ENCODE data around the gene SMARCA2.

Gene SMARCA2

DNA sequence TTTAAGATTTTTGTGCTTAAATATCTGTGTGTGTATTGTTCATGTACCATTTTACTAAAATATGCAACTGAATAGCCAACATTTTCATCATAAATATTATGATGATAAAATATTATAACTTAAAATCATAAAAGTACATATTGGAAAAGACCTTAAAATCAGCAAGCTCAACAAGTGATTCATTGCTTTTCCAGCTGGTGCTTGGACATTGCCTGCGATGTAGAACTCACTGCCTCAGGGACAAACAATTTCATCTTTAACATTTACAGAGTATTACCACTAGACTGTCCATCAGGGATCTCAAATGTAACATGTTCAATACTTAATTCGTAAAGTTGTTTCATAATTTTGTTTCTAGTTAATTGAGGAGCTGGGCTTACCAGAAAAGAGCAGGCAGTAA lies 17.5 kb upstream of the SMARCA2 start:
- TF ChIP-seq, protein P1, sequence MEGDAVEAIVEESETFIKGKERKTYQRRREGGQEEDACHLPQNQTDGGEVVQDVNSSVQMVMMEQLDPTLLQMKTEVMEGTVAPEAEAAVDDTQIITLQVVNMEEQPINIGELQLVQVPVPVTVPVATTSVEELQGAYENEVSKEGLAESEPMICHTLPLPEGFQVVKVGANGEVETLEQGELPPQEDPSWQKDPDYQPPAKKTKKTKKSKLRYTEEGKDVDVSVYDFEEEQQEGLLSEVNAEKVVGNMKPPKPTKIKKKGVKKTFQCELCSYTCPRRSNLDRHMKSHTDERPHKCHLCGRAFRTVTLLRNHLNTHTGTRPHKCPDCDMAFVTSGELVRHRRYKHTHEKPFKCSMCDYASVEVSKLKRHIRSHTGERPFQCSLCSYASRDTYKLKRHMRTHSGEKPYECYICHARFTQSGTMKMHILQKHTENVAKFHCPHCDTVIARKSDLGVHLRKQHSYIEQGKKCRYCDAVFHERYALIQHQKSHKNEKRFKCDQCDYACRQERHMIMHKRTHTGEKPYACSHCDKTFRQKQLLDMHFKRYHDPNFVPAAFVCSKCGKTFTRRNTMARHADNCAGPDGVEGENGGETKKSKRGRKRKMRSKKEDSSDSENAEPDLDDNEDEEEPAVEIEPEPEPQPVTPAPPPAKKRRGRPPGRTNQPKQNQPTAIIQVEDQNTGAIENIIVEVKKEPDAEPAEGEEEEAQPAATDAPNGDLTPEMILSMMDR (IDR thresholded peaks at IDR 0.05), result no peak

DNA sequence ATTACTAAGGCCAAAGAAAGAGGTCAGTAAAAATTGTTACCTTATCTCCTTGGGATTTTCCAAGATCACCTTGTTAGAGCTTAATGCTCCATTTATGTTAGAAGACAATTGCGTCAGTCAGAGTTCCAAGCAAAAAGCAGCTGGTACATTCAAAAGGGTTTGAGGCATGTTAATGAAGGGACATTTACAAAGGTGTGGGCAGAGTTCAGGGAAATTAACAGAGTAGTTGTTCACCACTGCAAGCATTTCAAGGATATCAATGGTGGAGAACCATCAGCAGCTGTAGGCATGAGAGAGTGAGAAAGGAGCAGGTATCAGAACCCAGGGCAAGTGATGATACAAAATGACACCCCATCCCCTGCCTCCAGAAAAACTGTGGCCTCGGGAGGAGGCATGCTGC lies 17.0 kb upstream of the SMARCA2 start:
- TF ChIP-seq, protein P1 (IDR thresholded peaks at IDR 0.05), result no peak

DNA sequence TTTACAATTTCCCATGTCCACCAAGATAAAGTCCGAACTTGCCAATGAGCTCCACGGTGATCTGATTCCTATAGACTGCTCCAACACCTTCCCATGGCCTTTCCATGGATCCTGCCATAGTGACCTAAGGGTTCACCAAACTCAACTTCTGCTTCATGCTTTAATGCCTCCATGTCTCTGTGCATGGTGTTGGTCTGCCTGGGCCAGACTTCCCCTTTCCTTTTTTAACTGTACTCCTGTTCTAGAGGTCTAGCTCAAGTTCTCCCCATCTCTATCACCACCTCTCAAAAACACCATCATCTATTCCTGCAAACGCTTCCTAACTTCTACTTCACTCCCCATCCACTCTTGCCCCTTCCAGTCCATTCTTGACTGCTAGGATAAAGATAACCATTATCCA lies 14.8 kb upstream of the SMARCA2 start:
- TF ChIP-seq, protein P1 (IDR thresholded peaks at IDR 0.05), result no peak

DNA sequence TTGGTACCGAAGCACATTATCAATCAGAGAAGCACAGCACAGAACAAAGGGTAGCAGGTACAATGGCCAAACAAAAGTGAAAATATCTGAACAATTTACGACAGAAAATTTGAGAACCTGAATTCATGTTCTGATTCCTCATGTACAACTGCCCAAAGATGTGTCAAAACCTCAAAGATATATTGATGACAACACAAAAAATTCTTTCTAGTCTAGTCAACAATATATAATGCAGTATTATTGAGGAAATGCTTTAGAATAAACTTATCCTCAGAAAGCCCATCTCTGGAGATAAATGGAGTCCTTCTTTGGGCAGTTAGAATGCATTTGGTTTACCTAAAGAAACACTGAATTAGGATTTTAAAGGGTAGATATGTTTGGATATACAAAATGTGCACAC lies 6.8 kb upstream of the SMARCA2 start:
- TF ChIP-seq, protein P1 (IDR thresholded peaks at IDR 0.05), result no peak

DNA sequence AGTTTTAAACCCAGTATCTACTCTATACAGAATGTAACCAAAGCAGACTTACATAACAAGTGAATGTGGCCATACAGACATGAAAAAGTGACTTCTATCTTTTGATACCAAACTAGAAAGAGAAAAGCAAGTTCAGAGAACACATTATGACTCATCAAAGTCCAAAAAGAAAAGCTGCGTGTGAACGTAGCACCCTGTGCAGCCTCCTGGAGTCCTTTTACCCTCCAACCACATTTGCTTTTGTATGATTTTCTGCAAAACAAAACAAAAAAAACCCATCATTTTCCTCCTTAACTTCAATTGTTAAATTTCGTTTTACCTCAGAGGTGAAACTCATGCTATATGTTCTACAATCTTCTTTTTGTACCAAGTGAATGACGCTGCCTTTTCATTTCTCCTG lies 2.8 kb upstream of the SMARCA2 start:
- TF ChIP-seq, protein P1 (IDR thresholded peaks at IDR 0.05), result no peak

DNA sequence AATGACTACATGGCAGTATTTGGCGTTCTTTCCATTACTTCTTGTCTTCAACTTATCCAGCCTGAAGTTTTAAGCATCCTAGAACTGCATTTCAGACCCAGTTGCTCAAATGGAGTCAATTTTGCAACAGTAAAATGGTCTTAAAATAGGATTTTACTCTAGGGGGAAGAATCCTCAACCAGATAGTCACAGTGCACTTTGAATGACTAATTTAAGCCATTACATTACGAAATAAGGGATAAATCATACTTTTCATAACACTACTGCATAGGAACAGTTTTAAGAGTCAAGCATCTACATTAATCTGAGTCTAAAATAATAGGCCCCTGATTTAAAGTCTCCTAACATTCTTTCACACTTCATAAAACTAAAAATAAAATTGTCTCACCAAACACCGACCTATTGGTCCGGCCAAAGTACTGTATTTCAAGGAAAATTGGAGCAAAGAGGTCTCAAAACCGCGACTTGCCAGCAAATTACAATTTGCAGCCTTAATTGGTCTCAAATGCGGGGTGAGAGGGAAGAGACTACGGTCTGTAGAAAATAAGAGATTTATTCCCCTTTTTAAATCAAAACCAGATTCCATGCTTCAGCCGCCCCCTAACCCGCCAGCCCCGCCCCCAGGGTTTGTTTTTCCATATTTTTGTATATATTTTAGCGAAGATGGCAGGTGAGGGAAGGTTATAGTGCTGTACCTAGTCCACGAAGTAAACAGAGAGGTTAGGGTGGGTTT lies 1.2 kb upstream of the SMARCA2 start:
- TF ChIP-seq, protein P1 (IDR thresholded peaks at IDR 0.05), result no peak

DNA sequence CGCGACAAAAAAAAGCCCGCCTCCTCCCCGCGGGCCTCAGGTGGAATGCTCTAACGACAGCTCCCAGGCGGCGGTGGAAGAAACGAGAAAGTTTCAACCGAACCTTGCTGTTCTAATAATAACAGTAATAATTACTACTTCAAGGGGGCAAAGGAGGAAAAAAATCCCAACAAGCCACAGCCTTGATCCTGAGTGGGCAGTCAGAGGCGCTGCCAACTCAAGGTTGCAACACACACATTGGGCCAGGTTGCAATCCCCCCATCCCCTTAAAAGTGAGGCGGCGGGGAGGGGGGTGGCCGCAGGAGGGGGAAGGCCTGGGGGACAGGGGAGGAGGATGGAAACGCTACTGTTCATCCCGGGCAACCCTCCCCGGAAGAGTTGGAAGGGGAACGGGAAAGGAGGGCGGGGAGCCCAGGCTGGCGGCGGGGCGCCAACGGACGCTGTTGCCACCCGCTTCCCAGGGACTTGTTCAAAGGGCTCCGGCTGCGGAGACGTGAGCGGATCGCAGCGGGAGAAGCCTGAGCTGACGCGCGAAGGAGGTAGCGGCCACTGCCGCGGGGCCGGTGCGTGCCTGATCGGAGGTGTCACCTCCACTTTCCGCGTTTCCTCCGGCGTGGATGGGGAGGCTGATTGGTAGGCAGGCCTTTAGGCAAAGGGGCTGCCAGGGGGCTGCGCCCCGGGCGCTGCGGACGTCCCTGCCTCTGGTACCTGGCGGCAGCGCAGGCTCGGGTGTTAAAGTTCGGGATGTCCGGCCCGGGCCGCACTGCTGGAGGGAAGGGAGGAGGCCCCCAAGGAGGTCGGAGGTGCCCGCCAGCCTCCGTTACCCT lies 647 bp downstream of the SMARCA2 start:
- TF ChIP-seq, protein P1 (IDR thresholded peaks at IDR 0.05), result no peak
